HG03521 (cell line): Measurements from ENCODE around the gene LAMA2.
"Not testable (repeated sequence)": the region's sequence is repeated elsewhere in the genome, so short reads cannot be mapped to it uniquely, and the experiment has no call there.

Experiments
- ATAC-seq: cut with Tn5 transposase; IDR thresholded peaks from one replicate; pipeline ENCODE4 v1.9.1; 2021; ENCODE audit warnings: mild to moderate bottlenecking, moderate library complexity; ENCODE audit not compliant: unreplicated experiment

LAMA2 gene

DNA sequence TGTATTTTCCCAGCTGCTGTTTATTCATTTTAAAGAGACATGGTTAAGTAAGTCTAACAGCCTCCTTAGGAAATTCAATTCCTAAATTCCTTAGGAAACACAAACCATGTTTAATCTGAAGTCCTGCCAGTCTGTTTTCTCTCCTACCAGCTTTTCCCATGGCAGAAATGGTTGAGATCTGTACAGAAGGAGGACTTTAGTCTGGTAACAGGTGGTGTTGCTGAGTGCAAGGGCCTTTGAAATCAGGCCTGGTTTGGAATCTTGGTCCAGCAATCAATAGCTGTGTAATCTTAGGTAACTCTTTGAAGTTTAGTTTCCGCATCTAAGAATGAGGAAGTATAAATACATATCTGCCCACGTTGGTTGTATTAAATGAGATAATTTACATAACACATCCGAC lies 232.5 kb downstream of the LAMA2 start:
- no peak for ATAC-seq

GRCh38 chr6:129117355-129117754 lies 234.4 kb downstream of the LAMA2 start:
- ATAC-seq: no peak

GRCh38 chr6:129120856-129121638 lies 238.1 kb downstream of the LAMA2 start:
- no peak for ATAC-seq

DNA sequence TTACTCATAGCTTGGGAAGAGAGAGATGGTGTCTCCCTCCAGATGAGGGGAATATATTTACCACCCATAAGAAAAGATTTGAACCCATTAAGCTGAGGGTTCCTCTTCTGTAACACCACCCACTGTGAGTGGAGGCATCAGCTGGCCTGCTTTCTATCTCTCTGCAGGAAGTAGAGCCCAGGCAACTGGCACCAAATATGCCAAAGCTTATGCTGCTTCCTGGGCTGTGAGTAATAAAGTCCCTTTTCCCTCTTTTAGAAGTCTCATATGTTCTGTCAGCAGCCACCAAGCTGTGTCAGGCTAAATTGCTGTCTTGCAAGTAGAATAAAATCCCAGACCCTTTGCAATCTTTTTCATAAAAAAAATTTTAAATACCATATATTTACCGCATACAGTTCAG lies 241.4 kb downstream of the LAMA2 start:
- no peak for ATAC-seq

DNA sequence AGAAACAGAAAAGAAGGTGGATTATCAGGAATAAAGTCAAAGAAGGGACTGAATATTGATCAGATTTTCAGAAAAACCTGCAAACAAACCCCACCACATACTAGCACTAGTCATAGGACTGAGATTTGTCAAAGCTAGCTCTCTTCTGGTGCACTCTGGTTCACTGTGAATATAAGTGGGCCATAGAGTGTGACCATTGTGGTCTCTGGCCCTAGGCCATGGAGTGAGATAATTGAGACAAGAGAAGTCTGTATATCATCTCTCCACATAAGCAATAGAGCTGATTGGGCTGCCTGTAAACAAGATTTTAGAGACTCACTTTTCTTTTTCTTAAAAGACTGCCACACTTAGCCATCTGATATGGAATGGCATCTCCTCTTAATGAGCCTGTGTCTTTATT lies 247.2 kb downstream of the LAMA2 start:
- no peak for ATAC-seq

DNA sequence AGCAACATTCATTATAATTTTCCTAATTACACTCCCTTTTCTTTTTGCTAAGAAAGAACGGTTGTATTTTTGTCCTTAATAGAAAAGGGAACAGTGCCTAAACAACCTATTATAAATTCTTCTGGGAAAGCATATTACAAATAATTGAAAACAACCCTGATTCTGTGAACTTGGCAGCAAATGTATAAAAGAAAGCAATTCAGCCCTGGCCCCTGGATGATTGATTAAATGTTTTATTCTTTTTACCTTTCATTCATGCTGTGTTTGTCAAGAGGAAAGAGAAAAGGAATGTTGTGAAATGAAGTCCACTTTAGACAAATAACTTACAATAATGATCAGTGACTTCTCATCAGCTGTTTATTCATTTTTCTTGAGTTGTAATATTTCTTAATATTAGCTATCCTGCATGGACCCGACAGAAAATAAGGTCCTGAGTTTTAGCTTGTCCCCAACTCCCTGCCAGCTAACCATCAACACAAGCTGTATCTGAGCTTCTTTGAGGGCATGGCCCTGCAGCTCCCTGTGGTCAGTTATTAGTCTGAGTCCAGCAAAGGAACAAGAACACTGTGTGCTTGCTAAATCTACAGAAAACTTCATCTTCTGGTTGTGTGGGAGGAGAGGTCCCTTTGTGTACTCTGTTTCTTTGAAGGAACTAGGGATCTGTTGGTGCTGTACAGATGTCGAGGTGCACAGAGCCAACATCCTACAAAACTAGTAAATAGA lies 248.2 kb downstream of the LAMA2 start:
- ATAC-seq: no peak

GRCh38 chr6:129133770-129134192 lies 250.8 kb downstream of the LAMA2 start:
- no peak for ATAC-seq

GRCh38 chr6:129134535-129134934 lies 251.6 kb downstream of the LAMA2 start:
- ATAC-seq: no peak

GRCh38 chr6:129135451-129135850 lies 252.5 kb downstream of the LAMA2 start:
- ATAC-seq: no peak

DNA sequence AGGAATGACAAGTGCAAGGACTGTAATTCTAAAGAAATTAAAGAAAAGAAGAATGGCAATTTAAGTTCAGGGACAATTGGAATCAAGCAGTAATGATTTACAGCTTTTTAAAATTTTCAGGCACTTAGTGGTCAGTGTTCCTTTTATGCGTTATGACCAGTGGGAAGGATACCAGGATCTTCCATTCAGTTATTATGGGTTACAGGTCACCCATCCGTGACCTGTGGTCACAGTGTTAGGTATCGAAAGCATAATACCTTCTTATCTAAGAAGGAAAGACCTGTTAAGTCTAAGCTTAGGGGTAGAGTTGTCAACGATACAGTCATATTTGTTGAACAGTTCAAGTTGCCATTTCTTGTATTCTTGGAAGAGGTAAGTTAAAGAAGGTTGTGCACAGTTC lies 253.8 kb downstream of the LAMA2 start:
- no peak for ATAC-seq

DNA sequence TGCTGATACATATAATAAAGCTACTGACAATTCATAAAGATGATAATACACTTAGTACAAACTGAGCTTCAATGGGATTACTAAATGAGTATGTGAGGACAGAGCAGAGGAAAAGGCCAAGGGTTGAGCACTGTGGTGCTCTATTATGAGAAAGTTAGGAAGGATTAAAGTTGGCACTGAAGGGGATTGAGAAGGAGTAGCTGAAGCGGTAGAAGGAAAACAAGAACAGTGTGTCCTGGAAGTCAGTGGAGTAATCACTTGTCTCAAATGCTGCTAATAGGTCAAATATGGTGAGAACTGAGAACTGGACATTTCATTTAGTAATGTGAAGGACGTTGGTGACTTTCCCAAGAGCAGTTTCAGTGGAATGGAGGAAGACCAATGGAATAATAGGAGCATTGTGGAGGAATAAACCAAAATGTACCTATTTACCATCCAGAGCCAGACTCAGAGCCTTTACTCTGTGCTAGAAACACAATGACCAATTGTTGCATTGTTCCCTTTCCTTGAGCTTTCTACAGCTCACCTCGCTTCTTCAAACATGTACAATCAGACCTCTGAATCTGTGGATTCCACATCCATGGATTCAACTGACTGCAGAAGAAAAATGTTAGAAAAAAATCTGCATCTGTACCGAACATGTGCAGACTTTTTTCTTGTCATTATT lies 255.9 kb downstream of the LAMA2 start:
- ATAC-seq: no peak

DNA sequence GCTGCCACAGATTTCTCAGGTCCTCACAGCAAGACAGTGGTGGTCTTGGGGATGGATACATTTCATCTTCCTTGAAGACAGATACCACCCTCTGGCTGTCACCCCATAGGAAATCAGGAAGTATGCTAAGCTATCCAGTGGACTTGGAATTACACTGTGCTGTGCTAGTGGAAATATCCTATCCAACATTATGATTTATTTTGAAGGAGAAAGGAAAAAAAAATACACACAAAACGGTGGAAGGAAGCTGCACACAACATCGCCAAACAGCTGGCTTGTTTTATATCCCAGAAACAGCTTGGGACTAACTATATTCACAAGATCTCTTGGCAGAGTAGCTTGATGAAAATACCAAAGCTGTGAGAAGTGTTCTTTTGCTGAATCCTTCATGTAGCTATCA lies 257.6 kb downstream of the LAMA2 start:
- no peak for ATAC-seq

GRCh38 chr6:129141499-129141898 lies 258.6 kb downstream of the LAMA2 start:
- ATAC-seq: no peak

- ATAC-seq: no peak
Observed at GRCh38 chr6:129146902-129147301, 264.0 kb downstream of the LAMA2 start.

- no peak for ATAC-seq
Observed at GRCh38 chr6:129150507-129150906, 267.6 kb downstream of the LAMA2 start.

GRCh38 chr6:129153257-129153656 lies 270.3 kb downstream of the LAMA2 start:
- no peak for ATAC-seq

GRCh38 chr6:129159242-129159641 lies 276.3 kb downstream of the LAMA2 start:
- ATAC-seq: not testable (repeated sequence)

DNA sequence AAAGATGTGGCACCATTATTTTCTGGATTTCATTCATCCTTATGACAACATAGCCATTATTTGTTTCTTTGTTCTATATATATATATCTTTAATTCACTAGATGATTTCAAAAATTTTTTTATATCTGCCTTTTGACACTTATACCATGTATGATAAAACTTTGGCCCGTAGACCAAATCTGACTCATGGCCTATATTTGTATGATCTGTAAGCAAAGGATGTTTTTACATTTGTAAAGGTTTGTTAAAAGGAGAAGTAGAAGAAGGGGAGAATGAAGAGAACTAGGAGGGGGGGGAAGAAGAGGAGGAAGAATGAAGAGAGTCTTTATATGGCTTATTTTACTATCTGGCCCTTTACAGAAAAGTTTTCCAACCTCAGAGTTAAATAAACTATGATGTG lies 279.7 kb downstream of the LAMA2 start:
- ATAC-seq: no peak

DNA sequence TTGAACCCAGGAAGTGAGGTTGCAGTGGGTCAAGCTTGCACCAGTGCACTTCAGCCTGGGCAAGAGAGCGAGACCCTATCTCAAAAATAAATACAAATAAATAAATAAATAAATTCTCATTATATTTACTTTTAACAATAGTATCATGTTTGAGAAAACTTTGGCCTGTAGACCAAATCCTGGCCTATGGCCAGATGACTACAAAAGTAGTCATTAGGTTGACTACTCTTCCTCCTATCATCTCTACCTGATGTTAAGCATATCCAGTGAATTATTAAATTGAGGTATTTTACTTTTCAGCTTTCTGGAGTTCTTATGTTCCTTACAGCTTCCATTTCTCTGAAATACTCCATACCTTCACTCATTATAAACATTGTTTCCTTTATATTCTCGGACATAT lies 280.6 kb downstream of the LAMA2 start:
- no peak for ATAC-seq

DNA sequence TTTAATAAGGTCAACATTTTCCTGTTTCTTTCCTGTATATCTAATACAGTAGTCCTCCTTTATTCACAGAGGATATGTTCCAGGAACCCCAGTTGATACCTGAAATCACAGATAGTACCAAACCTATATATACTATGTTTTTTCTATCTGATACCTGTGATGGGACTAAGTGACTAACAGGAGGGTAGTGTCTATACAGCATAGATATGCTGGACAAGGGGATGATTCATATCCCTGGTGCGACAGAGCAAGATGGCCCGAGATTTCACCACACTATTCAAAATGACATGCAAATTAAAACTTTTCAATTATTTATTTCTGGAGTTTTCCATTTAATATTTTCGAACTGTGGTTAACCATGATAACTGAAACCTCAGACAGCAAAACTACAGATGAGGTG lies 281.1 kb downstream of the LAMA2 start:
- ATAC-seq: no peak

DNA sequence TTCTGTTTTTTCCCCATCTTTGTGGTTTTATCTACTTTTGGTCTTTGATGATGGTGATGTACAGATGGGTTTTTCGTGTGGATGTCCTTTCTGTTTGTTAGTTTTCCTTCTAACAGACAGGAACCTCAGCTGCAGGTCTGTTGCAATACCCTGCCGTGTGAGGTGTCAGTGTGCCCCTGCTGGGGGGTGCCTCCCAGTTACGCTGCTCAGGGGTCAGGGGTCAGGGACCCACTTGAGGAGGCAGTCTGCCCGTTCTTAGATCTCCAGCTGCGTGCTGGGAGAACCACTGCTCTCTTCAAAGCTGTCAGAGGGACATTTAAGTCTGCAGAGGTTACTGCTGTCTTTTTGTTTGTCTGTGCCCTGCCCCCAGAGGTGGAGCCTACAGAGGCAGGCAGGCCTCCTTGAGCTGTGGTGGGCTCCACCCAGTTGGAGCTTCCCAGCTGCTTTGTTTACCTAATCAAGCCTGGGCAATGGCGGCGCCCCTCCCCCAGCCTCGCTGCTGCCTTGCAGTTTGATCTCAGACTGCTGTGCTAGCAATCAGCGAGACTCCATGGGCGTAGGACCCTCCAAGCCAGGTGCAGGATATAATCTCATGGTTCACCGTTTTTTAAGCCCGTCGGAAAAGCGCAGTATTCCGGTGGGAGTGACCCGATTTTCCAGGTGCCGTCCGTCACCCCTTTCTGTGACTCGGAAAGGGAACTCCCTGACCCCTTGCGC lies 289.5 kb downstream of the LAMA2 start:
- ATAC-seq: not testable (repeated sequence)
